ENCODE data around the gene MAPK7. TPM values are rescaled to one million over a fixed set of nuclear protein-coding genes. Genes with fewer than 3 reads are reported as not detected.

Gene MAPK7
- total and polyA plus RNA-seq, 10 of the 15 experiments (the other 5 are each of a cell fraction or from before 2014, with no cell fraction given): 0.37 to 13.5 (median 5.6) TPM

- POLR2A ChIA-PET: no interaction called here
- in situ Hi-C loops (cut with MboI) (no loop called here), intact Hi-C loops (cut with micrococcal nuclease; ENCODE audit: unreplicated experiment) (no loop called here)
- DNase-seq (ENCODE audit: low read depth, low spot score): no peak
- H3K79me2 ChIP-seq (ENCODE audit: control insufficient read depth, insufficient read depth, low read length): no peaks in the 10 kb centered on the region
- ATAC-seq: no peak
- TF ChIP-seq SPI1 (IDR thresholded peaks at IDR 0.05; ENCODE audit: borderline replicate concordance, insufficient read depth, low read depth, low read length) (no peak), NFYB (IDR thresholded peaks at IDR 0.05; ENCODE audit: insufficient read depth, low read depth, low read length) (no peak), ASH2L (IDR thresholded peaks at IDR 0.05; ENCODE audit: borderline replicate concordance, low read depth) (no peak), CREM (IDR thresholded peaks at IDR 0.05; ENCODE audit: low read depth) (no peak), MAX (IDR thresholded peaks at IDR 0.05; ENCODE audit: low read depth, low read length) (no peak), BCL3 (IDR thresholded peaks at IDR 0.05; ENCODE audit: borderline replicate concordance, insufficient read depth, low read depth, low read length, poor library complexity, severe bottlenecking) (no peak), RFX5 (IDR thresholded peaks at IDR 0.05; ENCODE audit: low read depth, low read length) (no peak), EZH2 (IDR thresholded peaks at IDR 0.05; ENCODE audit: borderline replicate concordance, control insufficient read depth, low read depth, low read length) (no peak), MYB (IDR thresholded peaks at IDR 0.05; ENCODE audit: borderline replicate concordance, low read depth, low read length) (no peak), SMAD5 (IDR thresholded peaks at IDR 0.05; ENCODE audit: low read depth) (no peak), PBX3 (IDR thresholded peaks at IDR 0.05; ENCODE audit: insufficient replicate concordance, low read depth, low read length) (no peak), E4F1 (IDR thresholded peaks at IDR 0.05; ENCODE audit: borderline replicate concordance, partially characterized antibody) (no peak), DPF2 (IDR thresholded peaks at IDR 0.05) (no peak), BMI1 (IDR thresholded peaks at IDR 0.05; ENCODE audit: borderline replicate concordance) (no peak), SREBF2 (IDR thresholded peaks at IDR 0.05; ENCODE audit: low read length) (no peak), RELA (IDR thresholded peaks at IDR 0.05; ENCODE audit: borderline replicate concordance, partially characterized antibody) (no peak), EP300 (IDR thresholded peaks at IDR 0.05; ENCODE audit: borderline replicate concordance in 1 of 2, control insufficient read depth in 1 of 2, low read depth in 2 of 2, low read length in 2 of 2) (no peak), NFIC (IDR thresholded peaks at IDR 0.05; ENCODE audit: low read depth, low read length) (no peak), BACH1 (IDR thresholded peaks at IDR 0.05; ENCODE audit: borderline replicate concordance) (no peak), CBX5 (IDR thresholded peaks at IDR 0.05; ENCODE audit: low read depth) (no peak)
- no peak overlapping the region for H3K4me2 ChIP-seq (ENCODE audit: control insufficient read depth, insufficient read depth)
- RAD21 ChIA-PET (ENCODE audit: unreplicated experiment): no interaction called here
- SMC1A ChIA-PET (ENCODE audit: uncharacterized antibody, unreplicated experiment): no interaction called here
- CTCF ChIA-PET: interaction anchor here (1.0 kb wide), 1 partner anchor 35 kb away, joined by 3 read pairs; no protein-coding TSS in a partner anchor
- BruUV-seq (replicated peaks): no TSS peak
- peaks cover 1 to 3% of the 10 kb centered on the region in 2 experiments for H3K27me3 ChIP-seq (replicated peaks in 1 of 2; ENCODE audit: control insufficient read depth in 2 of 2, insufficient read depth in 2 of 2, low read length in 1 of 2)
- no peaks in the 10 kb centered on the region for H3K9me3 ChIP-seq (replicated peaks; ENCODE audit: control insufficient read depth, insufficient read depth, low read length)
- H3K9ac ChIP-seq (ENCODE audit: control insufficient read depth, insufficient read depth, low read length): no peak overlapping the region
- no peaks in the 10 kb centered on the region for H3K36me3 ChIP-seq (ENCODE audit: control insufficient read depth in 2 of 2, insufficient read depth in 2 of 2, low read length in 1 of 2)
- H3K4me1 ChIP-seq (ENCODE audit: control insufficient read depth, insufficient read depth, low read length): no peaks in the 10 kb centered on the region
- no peaks in the 10 kb centered on the region for H4K20me1 ChIP-seq (ENCODE audit: control insufficient read depth, insufficient read depth)
- no peak for FAIRE-seq
- 69% methylated on average over 8 of the region's 9 CpGs for WGBS (ENCODE audit: insufficient coverage, insufficient replicate concordance, low lambda C conversion rate, missing lambda C conversion rate)
- no peak overlapping the region for H2AFZ ChIP-seq (ENCODE audit: control insufficient read depth, low read depth, low read length)
- no peak overlapping the region for H3K4me3 ChIP-seq
- no peak overlapping the region for H3K27ac ChIP-seq (ENCODE audit: control insufficient read depth, insufficient read depth)
These were observed 33.3 kb downstream of the MAPK7 start for GRCh38 chr17:19411631-19412030.
